Measurements from ENCODE around the gene A4GNT.
"Not testable (repeated sequence)": the region's sequence is repeated elsewhere in the genome, so short reads cannot be mapped to it uniquely, and the experiment has no call there.

The A4GNT gene

DNA sequence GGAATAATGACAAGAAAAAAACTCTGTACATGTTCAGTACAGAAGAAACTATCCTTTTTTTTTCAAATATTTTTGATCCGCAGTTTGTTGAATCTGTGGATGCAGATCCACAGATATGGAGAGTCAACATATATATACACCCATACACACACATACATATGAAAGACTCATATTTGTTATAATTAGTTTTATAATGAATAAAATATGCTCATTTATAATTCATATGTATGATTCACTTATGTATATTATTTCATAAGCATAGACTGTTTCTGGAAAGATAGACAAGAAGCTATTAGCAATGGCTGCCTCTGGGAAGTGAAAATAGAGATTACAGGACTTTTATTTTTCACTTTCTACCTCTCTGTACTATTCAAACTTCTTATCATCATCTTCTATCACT lies 26.6 kb downstream of the A4GNT start:
- no peak overlapping the region for H4K8ac ChIP-seq (ENCODE audit: low read depth, low read length)
- H3K4me1 ChIP-seq (ENCODE audit: control insufficient read depth in 2 of 2, insufficient read depth in 1 of 2, low read depth in 1 of 2, low read length in 2 of 2) = no peaks in the 10 kb centered on the region
- peaks cover 19 to 64% of the 10 kb centered on the region in 2 donors for H3K36me3 ChIP-seq (replicated peaks in 1 of 2; ENCODE audit: control insufficient read depth in 2 of 2, insufficient read depth in 2 of 2, low read length in 2 of 2)

GRCh38 chr3:138103466-138103865 lies 28.7 kb downstream of the A4GNT start:
- no peak for DNase-seq (ENCODE audit: low spot score)
- no peak overlapping the region for H4K8ac ChIP-seq (ENCODE audit: low read depth, low read length)
- peak overlapping the region; percentile 57 for H2BK120ac ChIP-seq (ENCODE audit: low read depth, low read length)
- H3K36me3 ChIP-seq (replicated peaks in 1 of 2; ENCODE audit: control insufficient read depth in 2 of 2, insufficient read depth in 2 of 2, low read length in 2 of 2) = peaks cover 18 to 60% of the 10 kb centered on the region in 2 donors
- no peaks in the 10 kb centered on the region for H3K4me1 ChIP-seq (ENCODE audit: control insufficient read depth in 2 of 2, insufficient read depth in 1 of 2, low read depth in 1 of 2, low read length in 2 of 2)
- no peak overlapping the region for H3K4ac ChIP-seq (ENCODE audit: low read length)
- H3K4me3 ChIP-seq (ENCODE audit: low read length in 2 of 2) = no peak overlapping the region
- H3K79me1 ChIP-seq (ENCODE audit: low read depth, low read length) = peaks cover 5% of the 10 kb centered on the region
- H3K4me2 ChIP-seq (ENCODE audit: insufficient read depth, low read length, poor library complexity, severe bottlenecking) = no peak overlapping the region
- peak overlapping the region; percentile 19 for H4K91ac ChIP-seq (ENCODE audit: low read depth, low read length, poor library complexity)
- H3K9me3 ChIP-seq (replicated peaks in 1 of 2; ENCODE audit: control insufficient read depth in 2 of 2, insufficient read depth in 1 of 2, low read depth in 1 of 2, low read length in 2 of 2) = peaks cover 0 to 1% of the 10 kb centered on the region in 2 donors
- H3K27me3 ChIP-seq (ENCODE audit: control insufficient read depth in 3 of 3, insufficient read depth in 3 of 3, low read depth in 1 of 3, low read length in 3 of 3) = no peaks in the 10 kb centered on the region
- H2BK5ac ChIP-seq (ENCODE audit: low read length) = no peak overlapping the region
- no peak overlapping the region for H3K9ac ChIP-seq (ENCODE audit: low read depth, low read length, poor library complexity)
- H3K18ac ChIP-seq (ENCODE audit: low read length) = no peak overlapping the region
- H3K27ac ChIP-seq (replicated peaks; ENCODE audit: low read length) = no peak overlapping the region
- H2BK15ac ChIP-seq (ENCODE audit: low read length) = no peak overlapping the region
- no peak overlapping the region for H2BK12ac ChIP-seq (ENCODE audit: low read length)
- peak overlapping the region; percentile 52 for H3K23ac ChIP-seq (ENCODE audit: low read depth, low read length, poor library complexity)
- H2AK5ac ChIP-seq (ENCODE audit: low read depth, low read length) = no peak overlapping the region
- no peak overlapping the region for H3K14ac ChIP-seq (ENCODE audit: low read length)
- no peak overlapping the region for H2AFZ ChIP-seq (ENCODE audit: low read length)
- WGBS, 2 donors (ENCODE audit: extremely low coverage in 2 of 2, insufficient read length in 2 of 2, insufficient replicate concordance in 1 of 2) = no CpG with 5 or more reads among the region's 19 CpGs

More for the DNA sequence above, 26.6 kb downstream of the A4GNT start:
- Histone ChIP-seq H3K14ac (ENCODE audit: low read length) (no peak overlapping the region), H3K23ac (ENCODE audit: low read depth, low read length, poor library complexity) (no peak overlapping the region), H3K18ac (ENCODE audit: low read length) (no peak overlapping the region), H2BK12ac (ENCODE audit: low read length) (no peak overlapping the region), H3K4me3 (ENCODE audit: low read length in 2 of 2) (no peak overlapping the region), H3K4me2 (ENCODE audit: insufficient read depth, low read length, poor library complexity, severe bottlenecking) (no peak overlapping the region), H3K9ac (ENCODE audit: low read depth, low read length, poor library complexity) (no peak overlapping the region), H3K27ac (replicated peaks; ENCODE audit: low read length) (no peak overlapping the region), H3K79me1 (ENCODE audit: low read depth, low read length) (peaks cover 5% of the 10 kb centered on the region), H2BK120ac (ENCODE audit: low read depth, low read length) (no peak overlapping the region), H2AFZ (ENCODE audit: low read length) (no peak overlapping the region), H3K4ac (ENCODE audit: low read length) (no peak overlapping the region), H4K91ac (ENCODE audit: low read depth, low read length, poor library complexity) (no peak overlapping the region), H3K9me3 (replicated peaks in 1 of 2; ENCODE audit: control insufficient read depth in 2 of 2, insufficient read depth in 1 of 2, low read depth in 1 of 2, low read length in 2 of 2) (peaks cover 0 to 1% of the 10 kb centered on the region in 2 donors), H2AK5ac (ENCODE audit: low read depth, low read length) (no peak overlapping the region), H2BK15ac (ENCODE audit: low read length) (no peak overlapping the region), H2BK5ac (ENCODE audit: low read length) (no peak overlapping the region), H3K27me3 (ENCODE audit: control insufficient read depth in 3 of 3, insufficient read depth in 3 of 3, low read depth in 1 of 3, low read length in 3 of 3) (no peaks in the 10 kb centered on the region)
- DNase-seq (ENCODE audit: low spot score) = no peak
- no CpG with 5 or more reads among the region's 1 CpG for WGBS, 2 donors (ENCODE audit: extremely low coverage in 2 of 2, insufficient read length in 2 of 2, insufficient replicate concordance in 1 of 2)

DNA sequence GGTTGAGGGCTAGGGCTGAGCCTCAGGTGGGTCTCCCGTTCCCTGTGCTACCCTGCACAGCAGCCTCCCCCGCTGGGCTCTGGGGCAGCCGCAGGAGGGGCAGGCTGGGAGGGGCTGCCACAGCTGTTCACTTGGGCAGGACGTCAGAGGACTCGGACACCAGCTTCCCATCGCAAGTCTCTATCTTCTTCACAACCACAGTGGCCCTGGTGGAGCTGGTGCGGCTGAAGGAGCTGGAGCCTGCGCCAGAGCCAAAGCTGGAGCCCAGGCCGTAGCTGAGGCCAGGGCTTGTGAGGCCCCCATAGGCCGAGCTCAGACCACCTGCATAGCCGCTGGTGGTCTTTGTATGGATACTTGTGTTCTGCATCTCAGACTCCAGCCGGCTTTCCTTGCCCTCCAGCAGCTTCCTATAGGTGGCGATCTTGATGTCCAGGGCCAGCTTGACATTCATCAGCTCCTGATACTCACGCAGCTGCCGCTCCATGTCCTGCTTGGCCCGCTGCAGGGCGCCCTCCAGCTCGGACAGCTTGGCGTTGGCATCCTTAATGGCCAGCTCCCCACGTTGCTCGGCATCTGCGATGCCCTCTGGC lies 30.7 kb downstream of the A4GNT start:
- H2BK15ac ChIP-seq (ENCODE audit: low read length); DNase-seq (ENCODE audit: low spot score); H2AFZ ChIP-seq (ENCODE audit: low read length); H4K8ac ChIP-seq (ENCODE audit: low read depth, low read length); H3K14ac ChIP-seq (ENCODE audit: low read length); H3K79me1 ChIP-seq (ENCODE audit: low read depth, low read length); H3K4me2 ChIP-seq (ENCODE audit: insufficient read depth, low read length, poor library complexity, severe bottlenecking); H2BK5ac ChIP-seq (ENCODE audit: low read length); H3K27me3 ChIP-seq (ENCODE audit: control insufficient read depth in 3 of 3, insufficient read depth in 3 of 3, low read depth in 1 of 3, low read length in 3 of 3); H3K9me3 ChIP-seq (replicated peaks in 1 of 2; ENCODE audit: control insufficient read depth in 2 of 2, insufficient read depth in 1 of 2, low read depth in 1 of 2, low read length in 2 of 2); H2AK5ac ChIP-seq (ENCODE audit: low read depth, low read length); H3K9ac ChIP-seq (ENCODE audit: low read depth, low read length, poor library complexity); H3K4me3 ChIP-seq (ENCODE audit: low read length in 2 of 2); H3K18ac ChIP-seq (ENCODE audit: low read length); H3K23ac ChIP-seq (ENCODE audit: low read depth, low read length, poor library complexity); H4K91ac ChIP-seq (ENCODE audit: low read depth, low read length, poor library complexity); H3K27ac ChIP-seq (replicated peaks; ENCODE audit: low read length); H3K4me1 ChIP-seq (ENCODE audit: control insufficient read depth in 2 of 2, insufficient read depth in 1 of 2, low read depth in 1 of 2, low read length in 2 of 2); H2BK12ac ChIP-seq (ENCODE audit: low read length); H3K4ac ChIP-seq (ENCODE audit: low read length); H2BK120ac ChIP-seq (ENCODE audit: low read depth, low read length): not testable (repeated sequence)
- H3K36me3 ChIP-seq (replicated peaks in 1 of 2; ENCODE audit: control insufficient read depth in 2 of 2, insufficient read depth in 2 of 2, low read length in 2 of 2) = peaks cover 19 to 76% of the 10 kb centered on the region in 2 donors
- WGBS, 2 donors (ENCODE audit: extremely low coverage in 2 of 2, insufficient read length in 2 of 2, insufficient replicate concordance in 1 of 2) = no CpG with 5 or more reads among the region's 22 CpGs

- Histone ChIP-seq H3K4me3 (ENCODE audit: low read length in 2 of 2) (no peak overlapping the region), H3K4me2 (ENCODE audit: insufficient read depth, low read length, poor library complexity, severe bottlenecking) (no peak overlapping the region), H3K9me3 (replicated peaks in 1 of 2; ENCODE audit: control insufficient read depth in 2 of 2, insufficient read depth in 1 of 2, low read depth in 1 of 2, low read length in 2 of 2) (peaks cover under 1 to 1% of the 10 kb centered on the region in 2 donors), H3K14ac (ENCODE audit: low read length) (no peak overlapping the region), H3K18ac (ENCODE audit: low read length) (no peak overlapping the region), H3K4ac (ENCODE audit: low read length) (no peak overlapping the region), H3K23ac (ENCODE audit: low read depth, low read length, poor library complexity) (no peak overlapping the region), H4K8ac (ENCODE audit: low read depth, low read length) (no peak overlapping the region), H2BK12ac (ENCODE audit: low read length) (no peak overlapping the region), H3K36me3 (replicated peaks in 1 of 2; ENCODE audit: control insufficient read depth in 2 of 2, insufficient read depth in 2 of 2, low read length in 2 of 2) (peaks cover 25 to 88% of the 10 kb centered on the region in 2 donors), H2AK5ac (ENCODE audit: low read depth, low read length) (no peak overlapping the region), H3K9ac (ENCODE audit: low read depth, low read length, poor library complexity) (no peak overlapping the region), H2BK5ac (ENCODE audit: low read length) (no peak overlapping the region), H3K27me3 (ENCODE audit: control insufficient read depth in 3 of 3, insufficient read depth in 3 of 3, low read depth in 1 of 3, low read length in 3 of 3) (no peaks in the 10 kb centered on the region), H3K79me1 (ENCODE audit: low read depth, low read length) (peaks cover 5% of the 10 kb centered on the region), H2AFZ (ENCODE audit: low read length) (no peak overlapping the region), H3K27ac (replicated peaks; ENCODE audit: low read length) (no peak overlapping the region), H4K91ac (ENCODE audit: low read depth, low read length, poor library complexity) (no peak overlapping the region), H2BK120ac (ENCODE audit: low read depth, low read length) (no peak overlapping the region), H3K4me1 (ENCODE audit: control insufficient read depth in 2 of 2, insufficient read depth in 1 of 2, low read depth in 1 of 2, low read length in 2 of 2) (no peaks in the 10 kb centered on the region), H2BK15ac (ENCODE audit: low read length) (no peak overlapping the region)
- DNase-seq (ENCODE audit: low spot score) = no peak
Observed at GRCh38 chr3:138099417-138099816, 32.8 kb downstream of the A4GNT start.

Measured in neuronal stem cell (in vitro differentiated cells).